Body of pancreas (tissue), 4 donors: ENCODE measurements around the gene ISG20L2.

Source experiments
- CTCF ChIP-seq, 7 experiments: fragments of 450-650 bp in 4 of 7; fragments of 200-600 bp in 3 of 7; sonication (generic) in 3 of 7; IDR thresholded peaks; one replicate each; pipeline ENCODE4 v1.5.1; 2016 to 2019; ENCODE audit warnings: antibody characterized with exemption in 7 of 7
- POLR2A ChIP-seq, 3 donors: fragments of 450-650 bp; IDR thresholded peaks; one replicate each; pipeline ENCODE4 v1.6.1; 2016; ENCODE audit warnings: antibody characterized with exemption in 3 of 3, mild to moderate bottlenecking in 2 of 3

DNA sequence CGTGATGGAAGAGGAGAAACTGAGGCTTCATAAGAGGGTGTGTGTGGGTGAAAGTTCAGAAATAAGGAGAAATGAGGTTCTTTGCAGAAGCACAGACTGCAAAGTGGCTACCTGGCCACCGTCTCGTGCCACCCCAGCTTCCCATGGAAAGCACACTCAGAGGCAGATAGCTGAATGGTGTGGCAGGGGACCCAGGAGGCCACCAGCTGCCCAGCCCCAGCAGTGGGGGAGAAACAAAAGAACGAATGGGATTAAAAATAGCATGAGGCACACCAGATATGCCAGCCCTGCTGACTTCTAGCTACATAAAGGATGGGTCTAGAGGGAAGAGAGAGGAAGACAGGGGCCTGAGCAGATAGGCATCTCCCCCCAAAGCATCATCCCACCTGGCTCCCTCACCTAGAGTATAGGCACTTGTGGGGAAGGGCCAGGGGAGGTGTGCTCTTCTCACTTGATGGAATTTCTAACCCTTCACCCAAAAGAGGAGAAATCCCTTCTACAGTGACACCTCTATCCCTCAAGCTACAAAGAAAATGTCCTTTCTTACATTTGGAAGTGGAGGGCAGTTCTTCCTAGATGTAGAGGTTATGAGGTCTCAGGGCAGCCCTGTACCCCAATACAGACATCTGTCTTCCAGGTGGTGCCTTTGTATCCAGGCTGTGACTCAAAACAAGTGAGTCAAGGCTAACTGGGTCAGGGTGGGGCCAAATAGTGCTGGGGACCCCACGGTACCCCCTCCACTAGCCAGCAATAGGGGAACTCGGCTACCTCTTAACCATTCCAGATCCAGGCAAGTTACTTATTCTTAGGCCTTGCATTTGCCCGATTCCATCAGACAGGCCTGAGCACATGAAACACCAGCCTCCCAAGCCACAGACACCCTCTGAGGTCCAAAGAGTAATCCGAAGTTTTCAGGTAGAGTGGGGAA is 19.4 kb upstream of the ISG20L2 start:
- TF ChIP-seq CTCF (IDR thresholded peaks at IDR 0.05) = no peak
- no peak for TF ChIP-seq POLR2A (IDR thresholded peaks at IDR 0.05)
